T-cell (primary cell): Measurements from ENCODE around the gene POLR2B. TPM values are rescaled to one million over a fixed set of nuclear protein-coding genes. Genes with fewer than 3 reads are reported as not detected.

ENCODE experiments used
- ATAC-seq, 4 experiments: fragments of 200-7000 bp in 3 of 4; fragments of 150-1000 bp in 1 of 4; cut with Tn5 transposase; replicated peaks in 1 of 4; 1 replicate in 3 of 4; 2 replicates in 1 of 4; pipeline ENCODE4 v1.10.0; 2021; ENCODE audit warnings: moderate library complexity in 3 of 4, mild to moderate bottlenecking in 2 of 4, moderate number of reproducible peaks in 1 of 4
- CTCF ChIA-PET, 2 donors: fragments of 300-600 bp; sonication (Branson Sonifier 250); formaldehyde crosslinking; loops; one replicate each; lab custom pipeline; 2022; ENCODE audit warnings: antibody characterized with exemption in 2 of 2; lab: Charles Lee
- POLR2A ChIA-PET, 2 donors: fragments of 300-600 bp; sonication (Branson Sonifier 250); formaldehyde crosslinking; loops; one replicate each; lab custom pipeline; 2022; ENCODE audit warnings: antibody characterized with exemption in 2 of 2; lab: Charles Lee
- DNase-seq, 35 experiments: peaks; one replicate each; pipeline versions ENCODE4 v3.0.0 to v3.0.0-alpha.2; 2013 to 2023
- H3K27ac ChIP-seq: one replicate; pipeline ENCODE4 v1.5.1; 2013; ENCODE audit warnings: low read length
- H3K27me3 ChIP-seq, 2 experiments: replicated peaks in 1 of 2; 1 replicate in 1 of 2; 2 replicates in 1 of 2; pipeline versions ENCODE4 v1.6.1 to v1.7.0; 2013; ENCODE audit warnings: low read length in 1 of 2, mixed read lengths in 1 of 2; ENCODE audit not compliant: control insufficient read depth in 2 of 2, insufficient read depth in 2 of 2; ENCODE audit errors: extremely low read depth in 1 of 2
- H3K36me3 ChIP-seq, 2 donors: 1 replicate in 1 of 2; 2 replicates in 1 of 2; pipeline versions ENCODE4 v1.6.1 to v1.7.0; 2013; ENCODE audit warnings: low read length in 1 of 2; ENCODE audit not compliant: control insufficient read depth in 2 of 2, insufficient read depth in 1 of 2; ENCODE audit errors: extremely low read depth in 1 of 2
- H3K4me1 ChIP-seq, 2 experiments: 1 replicate in 1 of 2; 2 replicates in 1 of 2; pipeline versions ENCODE4 v1.6.1 to v1.7.0; 2013; ENCODE audit warnings: low read length in 2 of 2, mixed read lengths in 1 of 2; ENCODE audit not compliant: insufficient read depth in 2 of 2, control insufficient read depth in 1 of 2; ENCODE audit errors: extremely low read depth in 1 of 2
- H3K4me3 ChIP-seq, 2 donors: 1 replicate in 1 of 2; 2 replicates in 1 of 2; pipeline versions ENCODE4 v1.5.1 to v1.7.0; 2013; ENCODE audit warnings: mild to moderate bottlenecking in 2 of 2, low read length in 1 of 2, moderate library complexity in 1 of 2; ENCODE audit not compliant: control insufficient read depth in 1 of 2; ENCODE audit errors: extremely low read depth in 1 of 2
- H3K9me3 ChIP-seq: 2 replicates; pipeline ENCODE4 v1.7.0; 2013
- H3K27ac Mint-ChIP-seq, 2 donors: one replicate each; pipeline ENCODE4 v1.8.0; 2020 to 2021; ENCODE audit warnings: mild to moderate bottlenecking in 2 of 2, mixed read lengths in 2 of 2
- H3K27me3 Mint-ChIP-seq, 2 donors: one replicate each; pipeline ENCODE4 v1.8.0; 2021 to 2022; ENCODE audit warnings: mixed read lengths in 2 of 2
- H3K36me3 Mint-ChIP-seq: one replicate; pipeline ENCODE4 v1.8.0; 2021; ENCODE audit warnings: mixed read lengths
- H3K4me1 Mint-ChIP-seq, 3 donors: one replicate each; pipeline ENCODE4 v1.8.0; 2020 to 2022; ENCODE audit warnings: mixed read lengths in 3 of 3, mild to moderate bottlenecking in 1 of 3
- H3K4me3 Mint-ChIP-seq, 3 donors: one replicate each; pipeline ENCODE4 v1.8.0; 2020 to 2022; ENCODE audit warnings: mild to moderate bottlenecking in 3 of 3, mixed read lengths in 3 of 3, moderate library complexity in 3 of 3
- H3K9me3 Mint-ChIP-seq, 3 donors: one replicate each; pipeline ENCODE4 v1.8.0; 2020 to 2022; ENCODE audit warnings: mixed read lengths in 3 of 3
- WGBS: methylation state at CpG from one replicate; pipeline ENCODE4 v1.1.5; 2013; ENCODE audit warnings: missing lambda C conversion rate; ENCODE audit not compliant: insufficient coverage; 5-methylcytosine and 5-hydroxymethylcytosine counted together
- total RNA-seq, 35 experiments: library from RNA in 6 of 35; stranded (reverse) in 6 of 35; fragments of 120-200 nt in 1 of 35; gene quantifications; one replicate each; pipeline versions ENCODE4 v1.2.1 to v1.2.4 and lab custom pipeline; 2013 to 2026

Gene POLR2B
- total RNA-seq, 5 donors from 2014 or later (not counting 1 experiment from before 2014, with no cell fraction given): 79.4 to 112 (median 106) TPM

GRCh38 chr4:57070461-57070860 lies 91.8 kb downstream of the POLR2B start:
- Mint-ChIP-seq H3K9me3 (no peaks in the 10 kb centered on the region), H3K4me3 (no peak overlapping the region), H3K4me1 (no peaks in the 10 kb centered on the region), H3K27me3 (peaks cover 4 to 8% of the 10 kb centered on the region in 2 donors), H3K27ac (no peak overlapping the region), H3K36me3 (no peaks in the 10 kb centered on the region)
- H3K4me3 ChIP-seq: no peak overlapping the region
- H3K9me3 ChIP-seq: no peaks in the 10 kb centered on the region
- no CpG with 5 or more reads among the region's 2 CpGs for WGBS
- DNase-seq (no peak), ATAC-seq (no peak)
- CTCF ChIA-PET: no interaction called here
- no peaks in the 10 kb centered on the region for H3K4me1 ChIP-seq
- no peaks in the 10 kb centered on the region for H3K36me3 ChIP-seq
- POLR2A ChIA-PET: no interaction called here
- H3K27ac ChIP-seq: no peak overlapping the region
- peaks cover 0 to 12% of the 10 kb centered on the region in 2 experiments for H3K27me3 ChIP-seq

GRCh38 chr4:57071326-57071725 lies 92.6 kb downstream of the POLR2B start:
- WGBS: 100% methylated on average over 1 of the region's 2 CpGs
- ChIA-PET CTCF (no interaction called here), POLR2A (no interaction called here)
- Histone ChIP-seq H3K27ac (no peak overlapping the region), H3K4me3 (no peak overlapping the region), H3K4me1 (no peaks in the 10 kb centered on the region), H3K9me3 (no peaks in the 10 kb centered on the region), H3K27me3 (peaks cover 0 to 12% of the 10 kb centered on the region in 2 experiments), H3K36me3 (no peaks in the 10 kb centered on the region)
- H3K4me3 Mint-ChIP-seq: no peak overlapping the region
- no peak overlapping the region for H3K27ac Mint-ChIP-seq
- no peak for DNase-seq
- no peak for ATAC-seq
- no peaks in the 10 kb centered on the region for H3K9me3 Mint-ChIP-seq
- H3K36me3 Mint-ChIP-seq: no peaks in the 10 kb centered on the region
- no peaks in the 10 kb centered on the region for H3K4me1 Mint-ChIP-seq
- H3K27me3 Mint-ChIP-seq: peaks cover 4 to 7% of the 10 kb centered on the region in 2 donors

GRCh38 chr4:57073559-57073958 lies 94.9 kb downstream of the POLR2B start:
- H3K9me3 Mint-ChIP-seq: no peaks in the 10 kb centered on the region
- DNase-seq (no peak), ATAC-seq (no peak)
- no peak overlapping the region for H3K4me3 Mint-ChIP-seq
- Histone ChIP-seq H3K36me3 (no peaks in the 10 kb centered on the region), H3K27ac (no peak overlapping the region), H3K4me3 (no peak overlapping the region), H3K9me3 (no peaks in the 10 kb centered on the region), H3K4me1 (no peaks in the 10 kb centered on the region), H3K27me3 (peaks cover 0 to 20% of the 10 kb centered on the region in 2 experiments)
- 65% methylated on average over 4 of the region's 5 CpGs for WGBS
- H3K27ac Mint-ChIP-seq: no peak overlapping the region
- ChIA-PET POLR2A (no interaction called here), CTCF (no interaction called here)
- H3K36me3 Mint-ChIP-seq: no peaks in the 10 kb centered on the region
- no peaks in the 10 kb centered on the region for H3K4me1 Mint-ChIP-seq
- peaks cover 10 to 12% of the 10 kb centered on the region in 2 donors for H3K27me3 Mint-ChIP-seq

- no peaks in the 10 kb centered on the region for H3K36me3 ChIP-seq
- Mint-ChIP-seq H3K36me3 (no peaks in the 10 kb centered on the region), H3K4me1 (no peaks in the 10 kb centered on the region), H3K9me3 (no peaks in the 10 kb centered on the region), H3K27ac (no peak overlapping the region), H3K27me3 (peaks cover 14 to 17% of the 10 kb centered on the region in 2 donors), H3K4me3 (no peak overlapping the region)
- no peak for DNase-seq
- H3K27ac ChIP-seq: no peak overlapping the region
- H3K9me3 ChIP-seq: no peaks in the 10 kb centered on the region
- ChIA-PET CTCF (interaction anchor here in 1 of 2 donors (0.6 kb wide), 1 partner anchor 436 kb away, joined by 4 read pairs; no protein-coding TSS in a partner anchor), POLR2A (no interaction called here)
- 39% methylated on average over 3 of the region's 4 CpGs for WGBS
- H3K4me3 ChIP-seq: no peak overlapping the region
- peaks cover 0 to 19% of the 10 kb centered on the region in 2 experiments for H3K27me3 ChIP-seq
- no peaks in the 10 kb centered on the region for H3K4me1 ChIP-seq
- no peak for ATAC-seq
These were observed 96.0 kb downstream of the POLR2B start for GRCh38 chr4:57074744-57075143.

- peaks cover 0 to 19% of the 10 kb centered on the region in 2 experiments for H3K27me3 ChIP-seq
- Mint-ChIP-seq H3K9me3 (no peaks in the 10 kb centered on the region), H3K27me3 (peaks cover 14 to 17% of the 10 kb centered on the region in 2 donors), H3K4me1 (no peaks in the 10 kb centered on the region), H3K36me3 (no peaks in the 10 kb centered on the region), H3K4me3 (no peak overlapping the region), H3K27ac (peak overlapping the region in 1 of 2 donors; percentile 15)
- no peak overlapping the region for H3K4me3 ChIP-seq
- H3K4me1 ChIP-seq: no peaks in the 10 kb centered on the region
- no peaks in the 10 kb centered on the region for H3K9me3 ChIP-seq
- POLR2A ChIA-PET: interaction anchor here in 1 of 2 donors (0.7 kb wide), 1 partner anchor 15 kb away, joined by 3 read pairs; no protein-coding TSS in a partner anchor
- CTCF ChIA-PET: interaction anchor here in 1 of 2 donors (0.6 kb wide), 1 partner anchor 437 kb away, joined by 4 read pairs; no protein-coding TSS in a partner anchor
- ATAC-seq (no peak), DNase-seq (no peak)
- no peak overlapping the region for H3K27ac ChIP-seq
- no peaks in the 10 kb centered on the region for H3K36me3 ChIP-seq
These were observed 96.7 kb downstream of the POLR2B start for GRCh38 chr4:57075367-57075766.

GRCh38 chr4:57076646-57077045 lies 98.0 kb downstream of the POLR2B start:
- Mint-ChIP-seq H3K27ac (no peak overlapping the region), H3K9me3 (no peaks in the 10 kb centered on the region), H3K27me3 (peaks cover 14 to 17% of the 10 kb centered on the region in 2 donors), H3K4me3 (no peak overlapping the region), H3K36me3 (no peaks in the 10 kb centered on the region), H3K4me1 (no peaks in the 10 kb centered on the region)
- ATAC-seq (no peak), DNase-seq (no peak)
- no peaks in the 10 kb centered on the region for H3K4me1 ChIP-seq
- peaks cover 0 to 19% of the 10 kb centered on the region in 2 experiments for H3K27me3 ChIP-seq
- no peaks in the 10 kb centered on the region for H3K36me3 ChIP-seq
- H3K27ac ChIP-seq: no peak overlapping the region
- no peaks in the 10 kb centered on the region for H3K9me3 ChIP-seq
- 17% methylated on average over 1 of the region's 4 CpGs for WGBS
- H3K4me3 ChIP-seq: no peak overlapping the region
- ChIA-PET POLR2A (no interaction called here), CTCF (no interaction called here)
